IPS DF 6.9 (cell line): Measurements from ENCODE around the gene CLDN6.
"Not testable (repeated sequence)": the region's sequence is repeated elsewhere in the genome, so short reads cannot be mapped to it uniquely, and the experiment has no call there.

Experiments used
- DNase-seq: peaks from one replicate; pipeline ENCODE4 v3.0.0-alpha.2; 2013; ENCODE audit warnings: low read depth, low spot score
- H3K27ac ChIP-seq: one replicate; pipeline ENCODE4 v1.5.1; 2013; ENCODE audit warnings: low read length, control low read depth
- H3K27me3 ChIP-seq: 2 replicates; pipeline ENCODE4 v1.6.1; 2013; ENCODE audit warnings: mild to moderate bottlenecking, low read length; ENCODE audit not compliant: control insufficient read depth, insufficient read depth
- H3K36me3 ChIP-seq: 2 replicates; pipeline ENCODE4 v1.6.1; 2013; ENCODE audit warnings: low read length; ENCODE audit not compliant: control insufficient read depth, insufficient read depth
- H3K4me1 ChIP-seq: 2 replicates; pipeline ENCODE4 v1.6.1; 2013; ENCODE audit warnings: low read length; ENCODE audit not compliant: control insufficient read depth, insufficient read depth
- H3K4me3 ChIP-seq: 2 replicates; pipeline ENCODE4 v1.5.1; 2013; ENCODE audit warnings: mild to moderate bottlenecking, low read length
- H3K9me3 ChIP-seq: 2 replicates; pipeline ENCODE4 v1.6.1; 2013; ENCODE audit warnings: low read length, inconsistent platforms; ENCODE audit not compliant: control insufficient read depth, insufficient read depth
- WGBS: extraction: QIAGEN DNeasy Blood & Tissue Kit; methylation state at CpG from one replicate; pipeline ENCODE4 v1.1.7; 2013; ENCODE audit warnings: mixed read lengths, missing lambda C conversion rate; ENCODE audit not compliant: insufficient read length, insufficient coverage; 5-methylcytosine and 5-hydroxymethylcytosine counted together

The CLDN6 gene

GRCh38 chr16:3058139-3059030 is 40.4 kb upstream of the CLDN6 start:
- DNase-seq: no peak
- Histone ChIP-seq H3K27ac (no peak overlapping the region), H3K4me1 (peaks cover 4% of the 10 kb centered on the region), H3K36me3 (no peaks in the 10 kb centered on the region), H3K4me3 (peak overlapping the region; percentile 50), H3K27me3 (no peaks in the 10 kb centered on the region), H3K9me3 (no peaks in the 10 kb centered on the region)
- no CpG with 5 or more reads among the region's 77 CpGs for WGBS

GRCh38 chr16:3057181-3058138 is 39.5 kb upstream of the CLDN6 start:
- Histone ChIP-seq H3K36me3 (no peaks in the 10 kb centered on the region), H3K9me3 (no peaks in the 10 kb centered on the region), H3K4me3 (no peak overlapping the region; the same call in 1 of the 2 replicates), H3K27ac (no peak overlapping the region), H3K27me3 (no peaks in the 10 kb centered on the region), H3K4me1 (peaks cover 4% of the 10 kb centered on the region)
- DNase-seq: no peak
- no CpG with 5 or more reads among the region's 22 CpGs for WGBS

- no peak for DNase-seq
- H3K27ac ChIP-seq: no peak overlapping the region
- no peak overlapping the region for H3K4me3 ChIP-seq
- no CpG with 5 or more reads among the region's 19 CpGs for WGBS
- H3K4me1 ChIP-seq: peaks cover 4% of the 10 kb centered on the region
- H3K9me3 ChIP-seq: no peaks in the 10 kb centered on the region
- no peaks in the 10 kb centered on the region for H3K36me3 ChIP-seq
- no peaks in the 10 kb centered on the region for H3K27me3 ChIP-seq
These were observed 38.6 kb upstream of the CLDN6 start for GRCh38 chr16:3056336-3057180.

GRCh38 chr16:3055734-3056115 is 37.7 kb upstream of the CLDN6 start:
- H3K36me3 ChIP-seq, H3K9me3 ChIP-seq, H3K4me3 ChIP-seq, H3K27me3 ChIP-seq, H3K27ac ChIP-seq, H3K4me1 ChIP-seq, DNase-seq: not testable (repeated sequence)
- whole genome bisulfite sequencing: no CpG with 5 or more reads among the region's 9 CpGs

- 0 out of 2 replicates have a peak, but pooled peaks cover under 1% of the 10 kb centered on the region for H3K36me3 ChIP-seq
- H3K27me3 ChIP-seq: no peaks in the 10 kb centered on the region
- H3K4me1 ChIP-seq: peaks cover 4% of the 10 kb centered on the region
- no peak for DNase-seq
- no CpG with 5 or more reads among the region's 17 CpGs for WGBS
- no peak overlapping the region for H3K4me3 ChIP-seq
- no peaks in the 10 kb centered on the region for H3K9me3 ChIP-seq
- no peak overlapping the region for H3K27ac ChIP-seq
These were observed 37.2 kb upstream of the CLDN6 start for GRCh38 chr16:3054965-3055733.

- not testable (repeated sequence) for H3K9me3 ChIP-seq, H3K4me3 ChIP-seq, H3K4me1 ChIP-seq, H3K27ac ChIP-seq, H3K36me3 ChIP-seq, DNase-seq, H3K27me3 ChIP-seq
- no CpG with 5 or more reads among the region's 13 CpGs for WGBS
These were observed 35.3 kb upstream of the CLDN6 start for GRCh38 chr16:3053330-3053710.

GRCh38 chr16:3052571-3053329 is 34.8 kb upstream of the CLDN6 start:
- not testable (repeated sequence) for H3K4me1 ChIP-seq, DNase-seq, H3K27ac ChIP-seq, H3K27me3 ChIP-seq, H3K36me3 ChIP-seq, H3K4me3 ChIP-seq, H3K9me3 ChIP-seq
- no CpG with 5 or more reads among the region's 12 CpGs for WGBS

- Histone ChIP-seq H3K9me3 (no peaks in the 10 kb centered on the region), H3K27me3 (no peaks in the 10 kb centered on the region), H3K4me3 (no peak overlapping the region), H3K36me3 (0 out of 2 replicates have a peak, but pooled peaks cover 3% of the 10 kb centered on the region), H3K4me1 (no peaks in the 10 kb centered on the region), H3K27ac (no peak overlapping the region)
- DNase-seq: no peak
- WGBS: no CpG with 5 or more reads among the region's 9 CpGs
These were observed 33.5 kb upstream of the CLDN6 start for GRCh38 chr16:3051494-3051893.

GRCh38 chr16:3051009-3051408 is 33.0 kb upstream of the CLDN6 start:
- WGBS: 100% methylated on average over 2 of the region's 4 CpGs
- H3K9me3 ChIP-seq: no peaks in the 10 kb centered on the region
- DNase-seq: no peak
- 0 out of 2 replicates have a peak, but pooled peaks cover 3% of the 10 kb centered on the region for H3K36me3 ChIP-seq
- H3K27me3 ChIP-seq: no peaks in the 10 kb centered on the region
- no peaks in the 10 kb centered on the region for H3K4me1 ChIP-seq
- no peak overlapping the region for H3K4me3 ChIP-seq
- no peak overlapping the region for H3K27ac ChIP-seq
